NCI-H146 treated with DMSO at 0.1 percent for 48 hours (cell line): ENCODE data around the gene HNMT.
"Not testable (repeated sequence)": the region's sequence is repeated elsewhere in the genome, so short reads cannot be mapped to it uniquely, and the experiment has no call there.

Experiments
- DNase-seq: peaks from one replicate; lab custom pipeline; 2025; ENCODE audit not compliant: unreplicated experiment; lab: John Stamatoyannopoulos, UW

HNMT gene

GRCh38 chr2:137945229-137945628, 19.0 kb upstream of the HNMT start:
- no peak for DNase-seq

- no peak for DNase-seq
Observed at GRCh38 chr2:137946227-137946626, 18.0 kb upstream of the HNMT start.

- no peak for DNase-seq
Observed at GRCh38 chr2:137947032-137947727, 17.1 kb upstream of the HNMT start.

- DNase-seq, result peak; percentile 49
Observed at GRCh38 chr2:137947728-137948336, 16.4 kb upstream of the HNMT start.

GRCh38 chr2:137948894-137949293, 15.4 kb upstream of the HNMT start:
- DNase-seq, result no peak

- no peak for DNase-seq
Observed at GRCh38 chr2:137950238-137950637, 14.0 kb upstream of the HNMT start.

GRCh38 chr2:137951586-137951985, 12.7 kb upstream of the HNMT start:
- no peak for DNase-seq

GRCh38 chr2:137952586-137953129, 11.6 kb upstream of the HNMT start:
- no peak for DNase-seq

- DNase-seq, result no peak
Observed at GRCh38 chr2:137955536-137955935, 8.7 kb upstream of the HNMT start.

GRCh38 chr2:137957033-137957432, 7.2 kb upstream of the HNMT start:
- DNase-seq, result no peak

- DNase-seq, result no peak
Observed at GRCh38 chr2:137959166-137959565, 5.1 kb upstream of the HNMT start.

GRCh38 chr2:137960223-137960622, 4.0 kb upstream of the HNMT start:
- DNase-seq, result no peak

- no peak for DNase-seq
Observed at GRCh38 chr2:137961602-137962001, 2.7 kb upstream of the HNMT start.

GRCh38 chr2:137963535-137964065, 673 bp upstream of the HNMT start:
- DNase-seq, result no peak

- DNase-seq, result no peak
Observed at GRCh38 chr2:137964859-137965459, 686 bp downstream of the HNMT start.

- DNase-seq, result no peak
Observed at GRCh38 chr2:137966043-137966442, 1.8 kb downstream of the HNMT start.

- DNase-seq, result no peak
Observed at GRCh38 chr2:137967042-137967441, 2.8 kb downstream of the HNMT start.

- DNase-seq, result no peak
Observed at GRCh38 chr2:137968477-137969417, 4.5 kb downstream of the HNMT start.

- DNase-seq, result no peak
Observed at GRCh38 chr2:137969418-137969765, 5.1 kb downstream of the HNMT start.

- no peak for DNase-seq
Observed at GRCh38 chr2:137969876-137970275, 5.6 kb downstream of the HNMT start.

GRCh38 chr2:137971259-137971658, 7.0 kb downstream of the HNMT start:
- DNase-seq, result not testable (repeated sequence)
